HEK293 (cell line): Measurements from ENCODE around the gene CEP170B.
A peak's percentile ranks its signal among the peaks of the same experiment; 100 is the strongest.

Experiments used
- CTCF ChIA-PET: fragments of 350-600 bp; formaldehyde crosslinking; extraction: SDS; loops from one replicate; lab custom pipeline; 2021; ENCODE audit warnings: antibody characterized with exemption; lab: Yijun Ruan, JAX
- POLR2A ChIA-PET: fragments of 300-600 bp; formaldehyde crosslinking; extraction: SDS; loops from one replicate; lab custom pipeline; 2020; ENCODE audit warnings: antibody characterized with exemption, inconsistent platforms; lab: Yijun Ruan, JAX
- H3K27ac ChIP-seq: fragments of 200-500 bp; sonication (Bioruptor generic); 2 replicates; pipeline ENCODE4 v1.5.1; 2014; ENCODE audit warnings: low read depth, low read length, control low read depth, inconsistent platforms; ENCODE audit errors: extremely low read depth
- H3K36me3 ChIP-seq, 2 experiments: fragments of 200-500 bp in 1 of 2; sonication (Bioruptor generic) in 1 of 2; 1 replicate in 1 of 2; 2 replicates in 1 of 2; pipeline ENCODE4 v1.5.1; 2014 to 2017; ENCODE audit warnings: inconsistent platforms in 2 of 2, low read length in 2 of 2; ENCODE audit not compliant: control insufficient read depth in 2 of 2, insufficient read depth in 1 of 2
- H3K4me1 ChIP-seq: fragments of 200-500 bp; sonication (Bioruptor generic); 2 replicates; pipeline ENCODE4 v1.5.1; 2014; ENCODE audit warnings: mild to moderate bottlenecking, low read length, inconsistent platforms; ENCODE audit not compliant: control insufficient read depth, insufficient read depth
- H3K4me3 ChIP-seq: 2 replicates; pipeline ENCODE4 v1.5.1; 2011; ENCODE audit warnings: low read depth, mild to moderate bottlenecking, control low read depth, low read length, moderate library complexity
- H3K9me3 ChIP-seq: fragments of 200-500 bp; sonication (Bioruptor generic); 2 replicates; pipeline ENCODE4 v1.5.1; 2014; ENCODE audit warnings: low read depth, low read length, inconsistent platforms; ENCODE audit not compliant: control insufficient read depth, insufficient read depth
- BCL11B ChIP-seq: fragments of 450-650 bp; formaldehyde crosslinking; IDR thresholded peaks from 2 replicates; pipeline ENCODE4 v1.5.1; 2016; ENCODE audit warnings: low read depth, missing biosample characterization, missing genetic modification characterization
- EGR2 ChIP-seq: fragments of 450-650 bp; formaldehyde crosslinking; IDR thresholded peaks from 2 replicates; pipeline ENCODE4 v1.5.1; 2016; ENCODE audit warnings: low read depth, missing biosample characterization, missing genetic modification characterization
- IKZF3 ChIP-seq: fragments of 450-650 bp; IDR thresholded peaks from 2 replicates; pipeline ENCODE4 v1.5.0; 2018; ENCODE audit warnings: missing biosample characterization, mild to moderate bottlenecking, missing genetic modification characterization, moderate library complexity
- KLF1 ChIP-seq: fragments of 450-650 bp; formaldehyde crosslinking; IDR thresholded peaks from 2 replicates; pipeline ENCODE4 v1.5.1; 2016; ENCODE audit warnings: missing biosample characterization, missing genetic modification characterization
- SCRT2 ChIP-seq: fragments of 450-650 bp; formaldehyde crosslinking; IDR thresholded peaks from 2 replicates; pipeline ENCODE4 v1.5.1; 2016; ENCODE audit warnings: missing biosample characterization, missing genetic modification characterization
- ZBTB48 ChIP-seq: fragments of 450-650 bp; formaldehyde crosslinking; IDR thresholded peaks from 2 replicates; pipeline ENCODE4 v1.5.1; 2016; ENCODE audit warnings: missing biosample characterization, missing genetic modification characterization
- ZBTB7A ChIP-seq: fragments of 450-650 bp; formaldehyde crosslinking; IDR thresholded peaks from 2 replicates; pipeline ENCODE4 v1.5.1; 2016; ENCODE audit warnings: low read depth, missing biosample characterization, missing genetic modification characterization
- ZFHX2 ChIP-seq: fragments of 450-650 bp; formaldehyde crosslinking; conservative IDR thresholded peaks from 2 replicates; pipeline ENCODE4 v1.5.1; 2016; ENCODE audit warnings: missing biosample characterization, missing genetic modification characterization
- ZNF114 ChIP-seq: fragments of 450-650 bp; formaldehyde crosslinking; IDR thresholded peaks from 2 replicates; pipeline ENCODE4 v1.5.0; 2017; ENCODE audit warnings: missing biosample characterization, missing genetic modification characterization
- ZNF138 ChIP-seq: fragments of 450-650 bp; formaldehyde crosslinking; IDR thresholded peaks from 2 replicates; pipeline ENCODE4 v1.5.1; 2016; ENCODE audit warnings: missing biosample characterization, missing genetic modification characterization, borderline replicate concordance
- ZNF169 ChIP-seq: fragments of 450-650 bp; formaldehyde crosslinking; IDR thresholded peaks from 2 replicates; pipeline ENCODE4 v1.5.1; 2016; ENCODE audit warnings: missing biosample characterization, missing genetic modification characterization
- ZNF248 ChIP-seq: fragments of 450-650 bp; formaldehyde crosslinking; IDR thresholded peaks from 2 replicates; pipeline ENCODE4 v1.5.1; 2017; ENCODE audit warnings: missing biosample characterization, missing genetic modification characterization
- ZNF266 ChIP-seq: fragments of 450-650 bp; formaldehyde crosslinking; IDR thresholded peaks from 2 replicates; pipeline ENCODE4 v1.5.1; 2016; ENCODE audit warnings: missing biosample characterization, missing genetic modification characterization, low read depth
- ZNF292 ChIP-seq: fragments of 450-650 bp; formaldehyde crosslinking; IDR thresholded peaks from 2 replicates; pipeline ENCODE4 v1.5.1; 2016; ENCODE audit warnings: low read depth, missing biosample characterization, missing genetic modification characterization, borderline replicate concordance
- ZNF302 ChIP-seq: fragments of 450-650 bp; formaldehyde crosslinking; IDR thresholded peaks from 2 replicates; pipeline ENCODE4 v1.5.1; 2016; ENCODE audit warnings: missing biosample characterization, missing genetic modification characterization, low read depth
- ZNF341 ChIP-seq: fragments of 450-650 bp; formaldehyde crosslinking; IDR thresholded peaks from 2 replicates; pipeline ENCODE4; 2016; ENCODE audit warnings: low read depth, missing biosample characterization, missing genetic modification characterization
- ZNF416 ChIP-seq: fragments of 450-650 bp; formaldehyde crosslinking; IDR thresholded peaks from 2 replicates; pipeline ENCODE4 v1.5.1; 2016; ENCODE audit warnings: missing biosample characterization, missing genetic modification characterization
- ZNF433 ChIP-seq: fragments of 450-650 bp; formaldehyde crosslinking; IDR thresholded peaks from 2 replicates; pipeline ENCODE4 v1.5.1; 2016; ENCODE audit warnings: missing biosample characterization, missing genetic modification characterization, low read depth
- ZNF473 ChIP-seq: fragments of 450-650 bp; formaldehyde crosslinking; IDR thresholded peaks from 2 replicates; pipeline ENCODE4 v1.5.1; 2017; ENCODE audit warnings: missing biosample characterization, missing genetic modification characterization
- ZNF48 ChIP-seq: fragments of 450-650 bp; formaldehyde crosslinking; IDR thresholded peaks from 2 replicates; pipeline ENCODE4 v1.5.1; 2016; ENCODE audit warnings: missing biosample characterization, missing genetic modification characterization
- ZNF548 ChIP-seq: fragments of 450-650 bp; formaldehyde crosslinking; IDR thresholded peaks from 2 replicates; pipeline ENCODE4 v1.5.1; 2016; ENCODE audit warnings: missing biosample characterization, missing genetic modification characterization
- ZNF558 ChIP-seq: fragments of 450-650 bp; formaldehyde crosslinking; IDR thresholded peaks from 2 replicates; pipeline ENCODE4 v1.5.1; 2016; ENCODE audit warnings: missing biosample characterization, missing genetic modification characterization
- ZNF600 ChIP-seq: fragments of 450-650 bp; formaldehyde crosslinking; IDR thresholded peaks from 2 replicates; pipeline ENCODE4 v1.5.1; 2016; ENCODE audit warnings: missing biosample characterization, missing genetic modification characterization
- ZNF768 ChIP-seq: fragments of 450-650 bp; formaldehyde crosslinking; IDR thresholded peaks from 2 replicates; pipeline ENCODE4 v1.5.1; 2018; ENCODE audit warnings: missing biosample characterization, mild to moderate bottlenecking, missing genetic modification characterization
- ZNF843 ChIP-seq: fragments of 450-650 bp; formaldehyde crosslinking; IDR thresholded peaks from 2 replicates; pipeline ENCODE4 v1.5.1; 2016; ENCODE audit warnings: missing biosample characterization, missing genetic modification characterization
- ZSCAN16 ChIP-seq: fragments of 450-650 bp; formaldehyde crosslinking; IDR thresholded peaks from 2 replicates; pipeline ENCODE4 v1.5.1; 2016; ENCODE audit warnings: missing biosample characterization, missing genetic modification characterization
- TF ChIP-seq, protein P1 (sequence below): fragments of 450-650 bp; formaldehyde crosslinking; IDR thresholded peaks from 2 replicates; pipeline ENCODE4 v1.5.0; 2017; ENCODE audit warnings: missing biosample characterization, missing genetic modification characterization, borderline replicate concordance
- TF ChIP-seq, protein P2 (sequence below): fragments of 450-650 bp; IDR thresholded peaks from 2 replicates; pipeline ENCODE4 v1.5.1; 2018; ENCODE audit warnings: missing biosample characterization, mild to moderate bottlenecking, missing genetic modification characterization
- TF ChIP-seq, protein P3 (sequence below): fragments of 450-650 bp; formaldehyde crosslinking; IDR thresholded peaks from 2 replicates; pipeline ENCODE4 v1.5.1; 2016; ENCODE audit warnings: missing biosample characterization, missing genetic modification characterization

Gene CEP170B

DNA sequence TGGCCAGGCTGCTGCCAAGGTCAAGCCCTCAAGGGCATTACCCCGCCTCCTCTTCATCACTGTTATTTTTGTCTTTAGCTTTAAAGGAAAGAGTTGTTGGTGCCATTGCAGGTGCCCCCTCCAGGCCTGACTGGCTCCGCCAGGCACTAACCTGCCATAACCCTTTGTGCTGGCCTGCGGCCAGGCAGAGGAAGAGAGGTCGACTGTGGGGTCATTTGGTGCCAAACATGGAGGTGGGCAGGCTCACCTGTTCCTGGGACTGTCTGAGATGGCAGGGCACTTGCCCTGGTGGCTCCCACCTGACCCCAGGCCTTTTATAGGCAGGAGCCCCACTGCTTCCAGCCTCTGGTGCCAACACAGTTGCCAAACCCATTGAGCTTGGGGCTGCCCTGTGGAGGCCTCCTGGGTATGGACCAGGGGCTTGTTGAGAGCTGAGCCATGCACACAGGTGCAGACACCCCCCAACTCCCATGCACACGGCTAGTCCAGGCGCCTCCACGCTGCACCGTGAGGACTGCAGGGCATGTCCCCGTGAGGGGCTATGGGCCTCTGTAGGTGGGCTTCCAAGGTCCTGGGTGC, 30.2 kb downstream of the CEP170B start:
- ChIA-PET POLR2A (no interaction called here), CTCF (interaction anchor here (0.6 to 2.1 kb wide), 9 partner anchors 14 to 150 kb away, joined by 3 to 19 read pairs (median 4); no protein-coding TSS in a partner anchor)
- TF ChIP-seq ZBTB48 (tag by site-specific recombination) (no peak), ZSCAN16 (tag by site-specific recombination) (no peak), ZNF48 (tag by site-specific recombination) (no peak), ZNF302 (no peak), ZNF138 (no peak), ZBTB7A (no peak), ZNF266 (tag by site-specific recombination) (no peak), ZNF433 (tag by site-specific recombination) (no peak), ZNF114 (tag by site-specific recombination) (no peak), ZNF292 (tag by site-specific recombination) (no peak), BCL11B (tag by site-specific recombination) (no peak), ZNF248 (tag by site-specific recombination) (no peak)
- TF ChIP-seq, protein P1, sequence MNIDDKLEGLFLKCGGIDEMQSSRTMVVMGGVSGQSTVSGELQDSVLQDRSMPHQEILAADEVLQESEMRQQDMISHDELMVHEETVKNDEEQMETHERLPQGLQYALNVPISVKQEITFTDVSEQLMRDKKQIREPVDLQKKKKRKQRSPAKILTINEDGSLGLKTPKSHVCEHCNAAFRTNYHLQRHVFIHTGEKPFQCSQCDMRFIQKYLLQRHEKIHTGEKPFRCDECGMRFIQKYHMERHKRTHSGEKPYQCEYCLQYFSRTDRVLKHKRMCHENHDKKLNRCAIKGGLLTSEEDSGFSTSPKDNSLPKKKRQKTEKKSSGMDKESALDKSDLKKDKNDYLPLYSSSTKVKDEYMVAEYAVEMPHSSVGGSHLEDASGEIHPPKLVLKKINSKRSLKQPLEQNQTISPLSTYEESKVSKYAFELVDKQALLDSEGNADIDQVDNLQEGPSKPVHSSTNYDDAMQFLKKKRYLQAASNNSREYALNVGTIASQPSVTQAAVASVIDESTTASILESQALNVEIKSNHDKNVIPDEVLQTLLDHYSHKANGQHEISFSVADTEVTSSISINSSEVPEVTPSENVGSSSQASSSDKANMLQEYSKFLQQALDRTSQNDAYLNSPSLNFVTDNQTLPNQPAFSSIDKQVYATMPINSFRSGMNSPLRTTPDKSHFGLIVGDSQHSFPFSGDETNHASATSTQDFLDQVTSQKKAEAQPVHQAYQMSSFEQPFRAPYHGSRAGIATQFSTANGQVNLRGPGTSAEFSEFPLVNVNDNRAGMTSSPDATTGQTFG (tag by site-specific recombination): no peak
- no peak overlapping the region for H3K27ac ChIP-seq
- peaks cover 7% of the 10 kb centered on the region for H3K4me1 ChIP-seq
- H3K36me3 ChIP-seq: peaks cover 0 to 22% of the 10 kb centered on the region in 2 experiments; a peak in 1 of 3 replicates
- no peak overlapping the region for H3K4me3 ChIP-seq
- H3K9me3 ChIP-seq: no peaks in the 10 kb centered on the region

DNA sequence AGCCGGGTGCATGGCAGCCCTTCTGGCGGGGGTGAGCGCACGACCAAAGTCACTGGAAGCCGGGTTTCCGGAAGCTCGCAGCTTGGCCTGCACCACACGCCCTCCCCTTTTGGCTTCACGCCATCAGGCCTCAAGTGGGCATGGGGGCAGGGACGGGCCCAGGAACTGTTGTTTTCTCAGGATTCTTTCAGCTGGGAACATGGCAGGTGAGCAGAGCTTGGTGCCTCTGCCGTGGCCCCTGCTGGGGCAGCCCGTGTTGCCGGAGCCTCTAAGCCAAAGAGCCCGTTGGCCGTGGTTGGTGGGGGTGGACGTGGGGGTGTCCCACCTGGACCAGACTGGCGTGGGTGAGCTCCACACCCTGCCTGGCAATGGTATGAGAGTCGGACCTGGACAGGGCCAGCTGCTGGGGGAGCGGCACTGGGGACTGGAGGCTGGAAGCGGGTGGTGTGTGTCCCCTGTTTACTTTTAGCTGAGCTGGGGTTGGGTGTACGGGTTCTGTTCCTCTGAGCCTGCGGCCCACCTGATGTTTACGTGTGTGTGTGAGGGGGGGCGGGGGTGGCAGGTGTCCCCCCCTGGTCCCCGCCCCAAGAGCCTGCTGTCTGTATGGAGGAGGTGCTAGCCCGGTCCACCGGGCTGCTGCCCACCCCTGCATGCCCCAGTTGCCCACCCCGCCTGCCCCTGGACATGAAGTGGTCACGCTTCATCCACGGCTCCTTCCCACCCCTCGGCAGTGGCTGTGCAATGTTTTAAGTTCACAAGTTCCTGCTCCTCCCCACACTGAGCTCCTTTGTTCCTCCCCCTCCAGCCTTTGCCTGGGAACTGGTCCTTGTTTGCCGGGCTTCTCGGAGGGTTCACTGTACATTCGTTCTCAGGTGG, 31.0 kb downstream of the CEP170B start:
- Histone ChIP-seq H3K27ac (0 out of 2 replicates have a peak overlapping the region, but pooled peaks have one; percentile 41), H3K36me3 (peaks cover 0 to 22% of the 10 kb centered on the region in 2 experiments; a peak in 1 of 3 replicates), H3K4me1 (peaks cover 7% of the 10 kb centered on the region), H3K9me3 (no peaks in the 10 kb centered on the region), H3K4me3 (no peak overlapping the region)
- POLR2A ChIA-PET: interaction anchor here (0.8 kb wide), 1 partner anchor 79 kb away, joined by 3 read pairs; no protein-coding TSS in a partner anchor
- CTCF ChIA-PET: interaction anchor here (0.6 to 2.1 kb wide), 19 partner anchors 15 to 1398 kb away, joined by 3 to 19 read pairs (median 3); partner anchors contain the start of gene CDCA4
- TF ChIP-seq ZNF169 (tag by site-specific recombination) (no peak), ZNF416 (tag by site-specific recombination) (no peak), ZNF558 (tag by site-specific recombination) (no peak), EGR2 (tag by site-specific recombination) (0 out of 2 replicates have a peak, but pooled peaks have one; percentile 16), SCRT2 (no peak), ZNF548 (tag by site-specific recombination) (no peak), ZNF768 (no peak), ZNF843 (tag by site-specific recombination) (no peak), ZFHX2 (tag by site-specific recombination) (peak; percentile 30; the same call in 1 of the 2 replicates), ZNF600 (tag by site-specific recombination) (0 out of 2 replicates have a peak, but pooled peaks have one; percentile 18), ZNF473 (tag by site-specific recombination) (no peak), IKZF3 (tag by site-specific recombination) (no peak), ZNF341 (tag by site-specific recombination) (0 out of 2 replicates have a peak, but pooled peaks have one; percentile 28), KLF1 (tag by site-specific recombination) (peak; percentile 24; the same call in 1 of the 2 replicates)
- TF ChIP-seq, protein P2, sequence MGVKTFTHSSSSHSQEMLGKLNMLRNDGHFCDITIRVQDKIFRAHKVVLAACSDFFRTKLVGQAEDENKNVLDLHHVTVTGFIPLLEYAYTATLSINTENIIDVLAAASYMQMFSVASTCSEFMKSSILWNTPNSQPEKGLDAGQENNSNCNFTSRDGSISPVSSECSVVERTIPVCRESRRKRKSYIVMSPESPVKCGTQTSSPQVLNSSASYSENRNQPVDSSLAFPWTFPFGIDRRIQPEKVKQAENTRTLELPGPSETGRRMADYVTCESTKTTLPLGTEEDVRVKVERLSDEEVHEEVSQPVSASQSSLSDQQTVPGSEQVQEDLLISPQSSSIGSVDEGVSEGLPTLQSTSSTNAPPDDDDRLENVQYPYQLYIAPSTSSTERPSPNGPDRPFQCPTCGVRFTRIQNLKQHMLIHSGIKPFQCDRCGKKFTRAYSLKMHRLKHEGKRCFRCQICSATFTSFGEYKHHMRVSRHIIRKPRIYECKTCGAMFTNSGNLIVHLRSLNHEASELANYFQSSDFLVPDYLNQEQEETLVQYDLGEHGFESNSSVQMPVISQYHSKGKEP (tag by site-specific recombination): no peak
- TF ChIP-seq, protein P3, sequence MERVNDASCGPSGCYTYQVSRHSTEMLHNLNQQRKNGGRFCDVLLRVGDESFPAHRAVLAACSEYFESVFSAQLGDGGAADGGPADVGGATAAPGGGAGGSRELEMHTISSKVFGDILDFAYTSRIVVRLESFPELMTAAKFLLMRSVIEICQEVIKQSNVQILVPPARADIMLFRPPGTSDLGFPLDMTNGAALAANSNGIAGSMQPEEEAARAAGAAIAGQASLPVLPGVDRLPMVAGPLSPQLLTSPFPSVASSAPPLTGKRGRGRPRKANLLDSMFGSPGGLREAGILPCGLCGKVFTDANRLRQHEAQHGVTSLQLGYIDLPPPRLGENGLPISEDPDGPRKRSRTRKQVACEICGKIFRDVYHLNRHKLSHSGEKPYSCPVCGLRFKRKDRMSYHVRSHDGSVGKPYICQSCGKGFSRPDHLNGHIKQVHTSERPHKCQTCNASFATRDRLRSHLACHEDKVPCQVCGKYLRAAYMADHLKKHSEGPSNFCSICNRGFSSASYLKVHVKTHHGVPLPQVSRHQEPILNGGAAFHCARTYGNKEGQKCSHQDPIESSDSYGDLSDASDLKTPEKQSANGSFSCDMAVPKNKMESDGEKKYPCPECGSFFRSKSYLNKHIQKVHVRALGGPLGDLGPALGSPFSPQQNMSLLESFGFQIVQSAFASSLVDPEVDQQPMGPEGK (tag by site-specific recombination): peak; percentile 55
